ENCODE results near the gene NHSL1.

NHSL1 gene

DNA sequence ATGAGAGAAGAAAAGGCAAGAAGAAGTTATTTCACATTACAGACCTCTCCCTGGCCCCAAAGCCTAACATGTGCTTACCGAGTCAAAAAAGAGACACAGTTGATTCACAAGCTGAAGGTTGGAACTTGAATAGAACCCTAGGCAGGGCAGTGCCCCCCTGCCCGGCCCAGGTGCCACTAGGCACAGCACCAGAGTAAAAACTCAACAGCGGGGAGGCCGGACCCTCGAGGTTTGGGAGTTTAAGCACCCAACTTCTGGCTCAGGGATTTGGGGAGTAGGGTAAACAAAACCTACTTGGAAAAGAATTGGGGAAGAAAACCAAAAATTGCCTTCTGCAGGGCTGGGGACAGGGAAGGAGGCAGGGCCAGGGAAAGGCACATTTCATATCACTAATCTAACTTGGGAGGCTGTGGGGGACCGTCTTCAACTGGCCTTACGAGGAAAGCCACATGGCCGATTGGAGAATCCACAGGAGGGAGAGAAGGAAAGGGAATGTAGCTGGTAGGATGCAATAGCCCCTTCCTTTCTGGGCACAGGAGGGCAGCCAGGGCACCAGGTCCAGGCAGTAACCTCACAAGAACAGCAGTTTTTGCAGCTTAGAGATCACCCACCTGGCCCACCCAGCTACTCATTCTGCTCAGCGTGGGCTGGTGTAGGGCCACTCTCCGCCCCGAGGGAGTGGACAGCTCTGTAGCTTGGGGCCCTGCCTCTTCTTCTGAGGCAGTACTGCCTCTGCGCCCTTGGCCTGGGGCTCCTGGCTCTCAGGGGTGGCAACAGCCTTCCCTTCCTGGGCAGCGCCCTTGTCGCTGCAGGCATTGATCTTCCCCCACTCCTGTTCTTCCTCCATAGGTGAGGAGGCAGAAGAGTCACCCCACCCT is 97.1 kb downstream of the NHSL1 start:
- no peak for DNase-seq (ENCODE audit: low read depth)

DNA sequence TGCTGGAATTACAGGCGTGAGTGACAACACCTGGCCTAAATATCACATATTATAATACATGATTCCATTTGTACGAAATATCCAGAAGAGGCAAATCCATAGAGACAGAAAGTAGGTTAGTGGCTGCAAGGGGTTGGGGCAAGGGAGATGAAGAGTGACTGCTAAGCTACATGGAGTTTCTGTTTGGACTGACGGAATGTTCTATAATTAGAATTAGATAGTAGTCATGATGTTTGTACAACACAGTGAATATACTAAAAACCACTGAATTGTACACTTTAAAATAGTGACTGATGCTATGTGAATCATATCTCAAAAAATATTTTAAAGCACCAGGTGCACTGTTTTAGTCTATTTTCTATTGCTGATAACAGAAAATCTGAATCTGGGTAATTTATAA is 99.0 kb downstream of the NHSL1 start:
- DNase-seq (ENCODE audit: low read depth): no peak

DNA sequence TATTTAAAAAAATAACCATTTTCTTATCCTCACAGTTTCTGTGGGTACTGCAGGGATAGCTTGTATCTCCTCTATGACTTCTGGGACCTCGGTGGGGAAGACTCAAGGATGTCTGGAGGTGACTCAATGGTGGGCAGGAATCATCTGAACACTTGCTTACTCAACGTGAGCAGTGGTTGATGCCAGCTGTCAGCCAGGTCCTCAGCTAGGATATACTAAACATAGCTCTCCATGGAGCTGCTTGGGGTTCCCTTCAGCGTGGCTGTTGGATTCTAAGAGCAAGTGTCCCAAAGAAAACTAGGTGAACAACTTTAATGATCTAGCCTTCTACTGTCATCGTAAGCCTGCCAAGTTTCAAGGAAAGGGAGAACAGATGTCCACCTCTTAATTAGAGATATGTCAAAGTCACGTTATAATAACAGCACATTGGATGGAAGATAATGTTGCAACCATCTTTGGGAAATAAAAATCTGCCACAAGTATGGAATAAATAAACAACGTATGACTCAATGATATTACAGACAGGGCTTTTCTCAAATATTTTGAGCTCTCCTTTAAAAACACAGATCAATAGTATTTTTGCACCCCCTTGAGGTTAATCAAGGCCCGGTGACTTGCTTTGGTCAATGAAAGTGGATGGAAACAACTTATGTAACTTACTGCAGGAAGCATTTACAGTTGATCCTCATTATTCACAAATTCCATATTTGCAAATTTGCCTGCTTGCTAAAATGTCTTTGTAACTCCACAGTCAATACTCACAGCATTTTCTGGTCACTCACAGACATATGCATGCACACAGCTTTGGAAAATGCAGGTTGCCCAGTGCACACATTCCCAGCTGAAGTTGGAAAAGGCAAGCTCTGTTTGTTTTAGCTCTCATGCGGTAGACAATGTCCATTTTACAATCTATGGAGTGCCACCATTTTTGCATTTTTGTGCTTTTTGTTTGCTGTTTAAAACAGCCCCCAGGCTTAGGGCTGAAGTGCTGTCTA is 101.9 kb downstream of the NHSL1 start:
- no peak for DNase-seq (ENCODE audit: low read depth)

GRCh38 chr6:138396709-138397108 is 102.6 kb downstream of the NHSL1 start:
- no peak for DNase-seq (ENCODE audit: low read depth)

GRCh38 chr6:138393871-138394783 is 105.2 kb downstream of the NHSL1 start:
- no peak for DNase-seq (ENCODE audit: low read depth)

DNA sequence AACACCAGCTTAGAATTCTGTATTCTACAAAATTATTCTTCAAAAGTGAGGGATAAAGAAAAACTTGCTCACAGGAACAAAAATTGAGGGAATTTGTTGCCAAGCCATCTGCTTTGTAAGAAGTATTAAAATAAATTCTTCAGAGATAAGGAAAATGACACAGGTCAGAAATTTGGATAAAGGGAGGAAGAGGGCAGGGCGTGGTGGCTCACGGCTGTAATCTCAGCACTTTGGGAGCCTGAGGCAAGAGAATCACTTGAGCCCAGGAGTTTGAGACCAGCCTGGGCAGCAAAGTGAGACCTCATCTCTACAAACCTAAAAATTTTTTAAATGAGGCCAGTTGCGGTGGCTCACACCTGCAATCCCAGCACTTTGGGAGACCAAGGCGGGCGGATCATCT is 109.7 kb downstream of the NHSL1 start:
- no peak for DNase-seq (ENCODE audit: low read depth)

DNA sequence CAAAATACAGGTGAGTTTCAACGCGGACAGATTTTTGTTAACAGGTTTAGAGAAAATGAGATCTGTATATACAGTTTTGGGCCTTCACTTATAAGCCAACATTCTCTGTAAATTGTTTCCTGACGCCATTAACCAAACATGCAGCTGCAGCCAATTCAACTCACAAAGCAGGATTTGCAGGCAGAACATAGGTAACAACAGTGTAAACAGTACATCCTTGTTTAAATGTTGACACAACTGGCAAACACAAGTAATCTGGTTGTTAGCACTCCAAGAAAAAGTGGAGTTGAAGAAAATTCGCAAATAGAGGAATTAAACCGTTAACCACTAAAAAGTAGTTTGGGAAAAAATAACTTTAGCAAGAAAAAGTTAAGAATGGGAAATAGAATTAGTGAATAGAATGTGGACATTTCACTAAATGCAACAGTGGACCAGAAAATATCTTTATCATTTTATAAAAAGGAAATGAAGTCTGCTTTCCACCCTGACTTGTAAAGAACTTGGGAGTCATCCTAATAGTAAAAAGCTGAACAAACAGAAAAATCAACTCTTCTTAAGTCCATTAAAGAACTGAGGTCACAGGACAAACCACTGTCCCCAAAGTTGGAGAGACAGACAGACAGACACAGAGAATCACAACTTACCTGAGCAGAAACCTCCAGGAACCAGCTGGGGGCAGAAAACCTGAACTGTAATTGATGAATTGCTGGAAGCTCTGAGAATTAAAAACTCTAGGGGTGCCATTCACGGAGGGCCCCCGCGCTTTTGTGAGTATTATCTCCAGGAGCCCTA is 111.5 kb downstream of the NHSL1 start:
- no peak for DNase-seq (ENCODE audit: low read depth)

DNA sequence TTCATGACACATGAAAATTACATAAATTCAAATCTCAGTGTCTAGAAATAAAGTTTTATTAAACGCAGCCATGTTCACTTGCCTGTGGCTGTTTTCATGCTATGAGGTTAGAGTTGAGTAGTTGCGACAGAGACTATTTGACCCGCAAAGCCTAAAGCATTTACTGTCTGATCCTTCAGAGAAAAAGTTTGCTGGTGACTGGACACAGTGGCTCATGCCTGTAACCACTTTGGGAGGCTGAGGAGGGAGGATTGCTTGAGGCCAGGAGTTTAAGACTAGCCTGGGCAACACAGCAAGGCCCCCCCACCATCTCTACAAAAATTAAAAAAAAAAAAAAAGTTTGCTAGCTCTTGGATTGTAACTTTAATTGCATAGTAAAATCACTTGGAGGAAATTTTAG is 112.4 kb downstream of the NHSL1 start:
- no peak for DNase-seq (ENCODE audit: low read depth)

DNA sequence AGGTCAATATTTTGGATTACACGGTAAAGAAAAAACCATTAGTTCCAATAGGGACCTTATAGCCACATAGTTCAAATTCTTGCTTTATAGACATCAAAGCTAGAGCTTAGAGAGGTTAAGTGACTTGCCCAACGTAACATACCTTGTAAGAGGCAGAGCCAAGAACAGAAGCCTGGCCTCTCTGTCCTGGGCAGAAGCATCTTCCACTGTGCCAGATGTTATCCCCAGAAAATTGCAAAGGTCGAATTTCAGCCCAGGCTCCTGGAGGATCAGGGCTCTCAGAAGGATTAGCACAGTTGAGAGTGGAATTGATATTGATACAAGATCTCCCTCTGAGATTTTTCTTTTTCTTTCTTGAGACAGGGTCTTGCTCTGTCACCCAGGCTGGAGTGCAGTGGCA is 115.5 kb downstream of the NHSL1 start:
- no peak for DNase-seq (ENCODE audit: low read depth)

GRCh38 chr6:138382498-138383265 is 116.6 kb downstream of the NHSL1 start:
- DNase-seq (ENCODE audit: low read depth): no peak

DNA sequence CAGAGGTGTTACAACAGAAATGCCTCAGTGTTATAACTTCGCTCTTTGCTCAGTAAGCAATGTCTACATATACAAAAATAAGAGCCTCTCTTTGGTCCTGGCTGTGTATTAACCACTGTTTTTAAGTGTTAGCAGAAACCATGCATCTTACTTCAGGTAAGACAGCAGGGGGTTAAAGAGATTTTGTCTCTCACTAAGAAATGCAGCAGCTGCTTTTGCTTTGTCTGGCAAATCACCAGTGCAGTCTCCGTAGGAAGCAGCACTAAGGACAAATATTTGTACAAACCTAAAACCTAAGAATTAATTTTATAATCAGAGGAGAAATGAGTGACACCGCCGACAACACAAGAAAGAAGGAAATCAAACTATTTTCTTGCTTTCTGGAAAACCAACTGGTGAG is 120.8 kb downstream of the NHSL1 start:
- DNase-seq (ENCODE audit: low read depth): no peak

DNA sequence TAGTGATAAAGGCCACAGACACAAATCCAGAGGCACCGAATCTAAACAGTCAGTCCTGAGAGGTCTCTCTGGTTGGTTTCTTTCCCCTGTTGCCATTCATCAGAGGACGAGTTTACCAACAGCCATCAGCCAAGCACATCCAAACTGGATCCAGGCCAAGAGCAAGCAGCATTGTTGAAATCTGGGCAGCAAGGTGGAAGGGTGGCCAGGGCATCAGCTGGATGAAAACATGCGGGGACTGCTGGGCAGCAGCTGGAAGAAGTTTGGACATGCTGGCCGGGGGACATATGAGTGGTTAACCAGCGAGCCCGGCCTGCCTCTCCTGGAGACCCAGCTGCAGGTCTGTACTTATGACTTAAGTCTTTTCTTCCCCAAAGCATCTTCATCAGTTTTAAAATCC is 121.5 kb downstream of the NHSL1 start, which contains the start of gene SMIM28:
Gene SMIM28 (plus strand): TSS at position 62 of the 400 bp plus-strand sequence. CDS start 168 bp downstream, at position 230.
- DNase-seq (ENCODE audit: low read depth): no peak

DNA sequence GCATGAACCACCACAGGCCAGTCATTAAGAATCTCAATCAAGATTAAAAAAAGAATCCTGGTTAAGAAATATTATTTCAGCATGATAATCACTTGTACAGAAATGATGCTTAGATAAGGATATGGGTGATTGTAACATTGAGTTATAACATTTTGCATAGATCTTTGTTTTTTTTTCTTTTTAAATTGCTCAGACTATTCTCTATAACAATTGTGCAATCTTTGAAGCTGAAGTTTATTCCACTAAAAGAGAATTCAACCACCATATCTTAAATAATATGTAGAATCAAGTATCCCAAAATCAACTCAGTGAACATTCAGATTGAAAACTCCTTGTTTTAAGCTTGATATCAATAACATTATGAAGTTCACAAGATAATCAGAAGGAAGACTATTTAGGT is 122.3 kb downstream of the NHSL1 start:
- DNase-seq (ENCODE audit: low read depth): no peak

GRCh38 chr6:138374815-138375214 is 124.5 kb downstream of the NHSL1 start:
- no peak for DNase-seq (ENCODE audit: low read depth)

DNA sequence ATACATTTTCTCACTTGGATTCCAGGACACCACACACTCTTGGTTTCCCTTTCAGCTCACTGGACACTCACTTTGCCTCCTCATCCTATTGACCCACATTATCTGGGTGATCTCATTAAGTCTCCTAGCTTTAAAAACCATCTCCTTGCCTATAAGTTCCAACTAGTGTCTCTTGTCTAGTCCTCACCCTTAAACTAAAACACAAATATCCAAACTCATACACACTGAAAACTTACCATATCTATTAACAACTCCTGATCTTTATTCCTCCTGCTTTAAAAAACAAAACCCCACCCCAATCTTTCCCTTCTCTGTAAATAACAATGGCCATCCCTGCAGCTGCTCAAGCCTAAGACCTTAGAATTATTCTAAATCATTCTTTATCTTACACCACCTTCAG is 125.1 kb downstream of the NHSL1 start:
- DNase-seq (ENCODE audit: low read depth): no peak

DNA sequence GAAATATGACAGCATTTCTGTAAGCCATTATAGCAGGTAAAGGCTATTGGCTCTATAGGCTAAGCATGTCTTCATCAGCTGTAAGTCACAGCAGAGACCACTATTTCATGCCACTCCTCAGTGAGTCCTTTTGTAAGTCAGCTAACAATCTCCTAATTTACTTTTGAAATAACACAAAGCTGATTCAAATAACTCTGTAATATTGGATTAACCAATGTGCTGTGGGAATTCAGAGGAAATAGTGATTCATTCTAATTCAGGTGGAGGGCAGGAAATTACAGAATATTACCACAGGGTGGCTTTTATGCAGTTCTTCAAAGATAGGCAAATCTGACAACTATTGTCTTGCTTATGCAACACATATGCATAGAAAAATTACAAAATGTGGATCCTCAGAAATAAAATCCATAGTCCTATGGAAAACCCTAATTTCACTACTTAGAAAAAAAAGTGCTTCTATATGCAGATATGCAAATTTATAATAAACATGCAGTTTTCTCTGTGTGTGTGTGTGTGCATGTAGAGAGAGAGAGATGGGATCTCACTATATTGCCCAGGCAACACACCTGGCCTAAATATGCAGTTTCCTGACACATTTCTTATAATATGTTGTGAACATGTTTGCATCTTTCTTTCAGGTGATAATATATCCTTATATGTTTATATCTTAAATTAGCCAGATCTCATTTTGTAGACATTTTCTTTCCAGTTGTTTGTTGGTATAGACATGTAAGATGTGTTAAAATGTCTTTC is 126.4 kb downstream of the NHSL1 start:
- no peak for DNase-seq (ENCODE audit: low read depth)
